ENCODE measurements around the gene ZDHHC14. TPM values are rescaled to one million over a fixed set of nuclear protein-coding genes. Genes with fewer than 3 reads are reported as not detected.

The ZDHHC14 gene
- total and polyA plus RNA-seq, 2 of the 8 experiments (the other 6 are each of a cell fraction or from before 2014, with no cell fraction given) = 2.9 to 5.3 TPM

DNA sequence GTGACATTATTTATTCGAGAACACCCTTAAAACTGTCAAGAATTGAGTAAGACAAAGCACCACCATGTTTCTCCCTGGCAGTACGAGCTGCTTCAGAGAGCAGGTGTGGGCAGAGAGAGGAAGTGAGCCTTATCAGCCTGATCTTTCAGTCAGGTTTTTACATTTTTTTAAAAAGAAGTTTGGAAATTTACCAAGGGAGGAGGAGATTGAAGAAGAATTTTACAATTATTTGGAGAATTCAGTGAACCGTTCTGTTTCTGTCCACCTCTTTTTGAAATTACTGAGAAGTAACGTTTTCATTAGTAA lies 75.5 kb downstream of the ZDHHC14 start:
- Histone ChIP-seq H3K9ac (replicated peaks in 1 of 4; ENCODE audit: extremely low read depth in 1 of 4, low read depth in 3 of 4, low read length in 3 of 4) (no peak overlapping the region), H2BK120ac (replicated peaks; ENCODE audit: low read depth, low read length) (no peak overlapping the region), H3K4ac (replicated peaks; ENCODE audit: insufficient read length, low read depth, low read length) (no peak overlapping the region), H3K9me3 (ENCODE audit: insufficient read depth in 2 of 2, low read depth in 1 of 2, low read length in 1 of 2) (no peaks in the 10 kb centered on the region), H3K27ac (ENCODE audit: low read depth, low read length) (no peak overlapping the region), H3K4me1 (replicated peaks in 1 of 4; ENCODE audit: control insufficient read depth in 3 of 4, insufficient read depth in 4 of 4, low read length in 3 of 4) (peaks cover 0 to 4% (median under 1%) of the 10 kb centered on the region in 4 experiments; a peak in 2 of 7 replicates), H2AFZ (ENCODE audit: low read length) (no peak overlapping the region), H4K5ac (ENCODE audit: insufficient read length, low read depth, low read length) (no peak overlapping the region), H3K79me1 (ENCODE audit: low read depth, low read length) (no peaks in the 10 kb centered on the region), H2BK12ac (ENCODE audit: low read depth, low read length) (peak overlapping the region; percentile 12; the same call in 1 of the 2 replicates), H3K18ac (ENCODE audit: extremely low read depth, low read length) (no peak overlapping the region), H3K4me3 (ENCODE audit: extremely low read depth in 1 of 4, insufficient read depth in 2 of 4, low read depth in 3 of 4, low read length in 4 of 4) (no peak overlapping the region), H3K27me3 (replicated peaks in 1 of 4; ENCODE audit: control insufficient read depth in 3 of 4, extremely low read depth in 1 of 4, insufficient read depth in 3 of 4, low read length in 3 of 4) (no peaks in the 10 kb centered on the region), H2BK15ac (ENCODE audit: low read length) (peak overlapping the region; percentile 18; the same call in 1 of the 2 replicates), H4K20me1 (replicated peaks in 1 of 2; ENCODE audit: control insufficient read depth in 1 of 2, insufficient read depth in 2 of 2, low read length in 2 of 2) (no peaks in the 10 kb centered on the region), H3K4me2 (ENCODE audit: insufficient read depth in 1 of 2, low read depth in 2 of 2, low read length in 2 of 2) (no peak overlapping the region), H3K23ac (ENCODE audit: insufficient read length) (no peak overlapping the region), H3K23me2 (ENCODE audit: low read depth, low read length) (no peaks in the 10 kb centered on the region), H3K79me2 (ENCODE audit: control insufficient read depth in 1 of 2, insufficient read depth in 2 of 2, low read length in 2 of 2) (no peaks in the 10 kb centered on the region), H3K36me3 (ENCODE audit: control insufficient read depth in 2 of 4, insufficient read depth in 4 of 4, low read length in 3 of 4) (no peaks in the 10 kb centered on the region), H4K8ac (ENCODE audit: extremely low read depth, insufficient read depth, low read length) (no peak overlapping the region), H2AK5ac (ENCODE audit: low read depth, low read length) (no peak overlapping the region), H4K91ac (replicated peaks; ENCODE audit: insufficient read length, low read length) (no peak overlapping the region), H3K56ac (replicated peaks; ENCODE audit: insufficient read length, low read depth, low read length) (no peak overlapping the region), H2BK20ac (ENCODE audit: low read length) (peak overlapping the region; percentile 72; the same call in 1 of the 2 replicates), H2BK5ac (ENCODE audit: low read depth, low read length) (no peak overlapping the region), H3K14ac (ENCODE audit: insufficient read length) (no peak overlapping the region)
- DNase-seq (ENCODE audit: low read depth in 1 of 2, low spot score in 2 of 2) (no peak), FAIRE-seq (no peak)
- POLR2A ChIA-PET (ENCODE audit: partially characterized antibody) = interaction anchor here (0.9 kb wide), 1 partner anchor 148 kb away, joined by 3 read pairs; no protein-coding TSS in a partner anchor
- WGBS, 2 experiments (ENCODE audit: extremely low coverage in 1 of 2, insufficient coverage in 1 of 2, insufficient read length in 1 of 2, insufficient replicate concordance in 2 of 2, low coverage in 1 of 2, low lambda C conversion rate in 2 of 2, missing lambda C conversion rate in 1 of 2) = 85% methylated on average over 4 of the region's 4 CpGs; no CpG with 5 or more reads in 1 of the 2 experiments
- CTCF ChIA-PET (ENCODE audit: partially characterized antibody) = interaction anchor here (0.6 to 1.1 kb wide), 2 partner anchors 167 to 213 kb away, joined by 3 read pairs; no protein-coding TSS in a partner anchor
- TF ChIP-seq TEAD4 (IDR thresholded peaks at IDR 0.05; ENCODE audit: low read depth, low read length) (no peak), CHD2 (IDR thresholded peaks at IDR 0.05; ENCODE audit: low read length) (no peak), CHD1 (IDR thresholded peaks at IDR 0.05; ENCODE audit: low read depth, low read length) (no peak), BCL11A (IDR thresholded peaks at IDR 0.05; ENCODE audit: low read depth in 2 of 2, low read length in 2 of 2) (no peak), POLR2A (IDR thresholded peaks at IDR 0.05; ENCODE audit: control extremely low read depth in 1 of 2, low read depth in 2 of 2, low read length in 2 of 2) (no peak), SIRT6 (IDR thresholded peaks at IDR 0.05; ENCODE audit: low read length) (no peak), EP300 (IDR thresholded peaks at IDR 0.05; ENCODE audit: borderline replicate concordance in 1 of 2, low read depth in 2 of 2, low read length in 2 of 2) (no peak), GTF2F1 (IDR thresholded peaks at IDR 0.05; ENCODE audit: borderline replicate concordance, low read depth, low read length) (no peak), RFX5 (IDR thresholded peaks at IDR 0.05; ENCODE audit: borderline replicate concordance, low read depth, low read length) (no peak), BRCA1 (IDR thresholded peaks at IDR 0.05; ENCODE audit: low read depth, low read length) (no peak), TBP (IDR thresholded peaks at IDR 0.05; ENCODE audit: low read depth, low read length) (no peak)
- TF ChIP-seq, protein P1, sequence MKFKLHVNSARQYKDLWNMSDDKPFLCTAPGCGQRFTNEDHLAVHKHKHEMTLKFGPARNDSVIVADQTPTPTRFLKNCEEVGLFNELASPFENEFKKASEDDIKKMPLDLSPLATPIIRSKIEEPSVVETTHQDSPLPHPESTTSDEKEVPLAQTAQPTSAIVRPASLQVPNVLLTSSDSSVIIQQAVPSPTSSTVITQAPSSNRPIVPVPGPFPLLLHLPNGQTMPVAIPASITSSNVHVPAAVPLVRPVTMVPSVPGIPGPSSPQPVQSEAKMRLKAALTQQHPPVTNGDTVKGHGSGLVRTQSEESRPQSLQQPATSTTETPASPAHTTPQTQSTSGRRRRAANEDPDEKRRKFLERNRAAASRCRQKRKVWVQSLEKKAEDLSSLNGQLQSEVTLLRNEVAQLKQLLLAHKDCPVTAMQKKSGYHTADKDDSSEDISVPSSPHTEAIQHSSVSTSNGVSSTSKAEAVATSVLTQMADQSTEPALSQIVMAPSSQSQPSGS (IDR thresholded peaks at IDR 0.05; ENCODE audit: low read length) = no peak
- TF ChIP-seq, protein P2, sequence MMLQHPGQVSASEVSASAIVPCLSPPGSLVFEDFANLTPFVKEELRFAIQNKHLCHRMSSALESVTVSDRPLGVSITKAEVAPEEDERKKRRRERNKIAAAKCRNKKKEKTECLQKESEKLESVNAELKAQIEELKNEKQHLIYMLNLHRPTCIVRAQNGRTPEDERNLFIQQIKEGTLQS (IDR thresholded peaks at IDR 0.05; ENCODE audit: insufficient read depth, low read depth, low read length) = no peak
